Astrocyte (in vitro differentiated cells and primary cell): ENCODE data around the gene ENTPD2.

Source experiments
- EZH2 ChIP-seq: IDR thresholded peaks from 2 replicates; pipeline ENCODE4 v1.6.1; 2012; ENCODE audit warnings: mild to moderate bottlenecking, low read length, inconsistent platforms; ENCODE audit not compliant: insufficient read depth
- TF ChIP-seq, protein P1 (sequence below): IDR thresholded peaks from 2 replicates; pipeline ENCODE4 v1.5.1; 2011; ENCODE audit warnings: low read depth, mild to moderate bottlenecking, inconsistent platforms, low read length, moderate library complexity; ENCODE audit not compliant: insufficient read depth

DNA sequence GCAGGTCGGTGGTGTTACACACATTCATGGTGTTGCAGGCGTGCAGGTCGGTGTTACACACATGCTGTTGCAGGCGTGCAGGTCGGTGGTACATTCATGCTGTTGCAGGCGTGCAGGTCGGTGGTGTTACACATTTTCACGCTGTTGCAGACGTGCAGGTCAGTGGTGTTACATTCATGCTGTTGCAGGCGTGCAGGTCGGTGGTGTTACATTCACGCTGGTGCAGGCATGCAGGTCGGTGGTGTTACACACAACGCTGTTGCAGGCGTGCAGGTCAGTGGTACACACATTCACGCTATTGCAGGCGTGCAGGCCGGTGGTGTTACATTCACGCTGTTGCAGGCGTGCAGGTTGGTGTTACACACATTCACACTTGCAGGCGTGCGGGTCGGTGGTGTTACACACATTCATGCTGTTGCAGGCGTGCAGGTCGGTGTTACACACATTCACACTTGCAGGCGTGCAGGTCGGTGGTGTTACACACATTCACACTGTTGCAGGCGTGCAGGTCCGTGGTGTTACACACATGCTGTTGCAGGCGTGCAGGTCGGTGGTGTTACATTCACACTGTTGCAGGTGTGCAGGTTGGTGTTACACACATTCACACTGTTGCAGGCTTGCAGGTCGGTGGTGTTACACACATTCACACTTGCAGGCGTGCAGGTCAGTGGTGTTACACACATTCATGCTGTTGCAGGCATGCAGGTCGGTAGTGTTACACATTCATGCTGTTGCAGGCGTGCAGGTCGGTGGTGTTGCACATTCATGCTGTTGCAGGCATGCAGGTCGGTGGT lies 49.5 kb upstream of the ENTPD2 start:
- TF ChIP-seq, protein P1, sequence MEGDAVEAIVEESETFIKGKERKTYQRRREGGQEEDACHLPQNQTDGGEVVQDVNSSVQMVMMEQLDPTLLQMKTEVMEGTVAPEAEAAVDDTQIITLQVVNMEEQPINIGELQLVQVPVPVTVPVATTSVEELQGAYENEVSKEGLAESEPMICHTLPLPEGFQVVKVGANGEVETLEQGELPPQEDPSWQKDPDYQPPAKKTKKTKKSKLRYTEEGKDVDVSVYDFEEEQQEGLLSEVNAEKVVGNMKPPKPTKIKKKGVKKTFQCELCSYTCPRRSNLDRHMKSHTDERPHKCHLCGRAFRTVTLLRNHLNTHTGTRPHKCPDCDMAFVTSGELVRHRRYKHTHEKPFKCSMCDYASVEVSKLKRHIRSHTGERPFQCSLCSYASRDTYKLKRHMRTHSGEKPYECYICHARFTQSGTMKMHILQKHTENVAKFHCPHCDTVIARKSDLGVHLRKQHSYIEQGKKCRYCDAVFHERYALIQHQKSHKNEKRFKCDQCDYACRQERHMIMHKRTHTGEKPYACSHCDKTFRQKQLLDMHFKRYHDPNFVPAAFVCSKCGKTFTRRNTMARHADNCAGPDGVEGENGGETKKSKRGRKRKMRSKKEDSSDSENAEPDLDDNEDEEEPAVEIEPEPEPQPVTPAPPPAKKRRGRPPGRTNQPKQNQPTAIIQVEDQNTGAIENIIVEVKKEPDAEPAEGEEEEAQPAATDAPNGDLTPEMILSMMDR: no peak
- TF ChIP-seq EZH2: no peak
